H1 (cell line): ENCODE data around the gene PGM1. TPM values are rescaled to one million over a fixed set of nuclear protein-coding genes. Genes with fewer than 3 reads are reported as not detected.

Experiments used
- EP300 ChIP-seq, 2 experiments: IDR thresholded peaks; 1 replicate in 1 of 2; 2 replicates in 1 of 2; pipeline ENCODE4 v1.6.1; 2011 to 2012; ENCODE audit warnings: low read depth in 2 of 2, low read length in 2 of 2, mild to moderate bottlenecking in 2 of 2, borderline replicate concordance in 1 of 2, inconsistent platforms in 1 of 2, moderate library complexity in 1 of 2
- KDM1A ChIP-seq: fragments of 200-600, 300-600 bp; sonication (generic); IDR thresholded peaks from 2 replicates; pipeline ENCODE4 v1.7.1; 2016; ENCODE audit warnings: mild to moderate bottlenecking, low read length, borderline replicate concordance
- PHF8 ChIP-seq: fragments of 200-600 bp; sonication (generic); conservative IDR thresholded peaks from 2 replicates; pipeline ENCODE4 v1.7.1; 2012; ENCODE audit warnings: low read depth, mild to moderate bottlenecking, inconsistent platforms, low read length, moderate library complexity
- RNF2 ChIP-seq: fragments of 200-900, 300-1000 bp; sonication (generic); IDR thresholded peaks from 2 replicates; pipeline ENCODE4 v1.7.1; 2016; ENCODE audit warnings: borderline replicate concordance, low read depth, mild to moderate bottlenecking, antibody characterized with exemption, low read length; ENCODE audit not compliant: poor library complexity, severe bottlenecking; ENCODE audit errors: missing control alignments
- polyA plus RNA-seq, 7 experiments: library from polyadenylated mRNA; depleted of rRNA in 3 of 7; stranded (reverse) in 5 of 7; unstranded in 2 of 7; fragments of >200 nt in 5 of 7; fragments of 200-250 nt in 2 of 7; gene quantifications; 1 replicate in 5 of 7; 2 replicates in 1 of 7; 4 replicates in 1 of 7; pipeline versions ENCODE4 v1.2.1 to v1.2.3, GENCODE V29; 2011 to 2013; ENCODE audit warnings: missing spikeins in 2 of 7, mixed read lengths in 2 of 7
- total RNA-seq: library from RNA; stranded (reverse); fragmentation: NEBNext Ultra II Directional; extraction: Animal tissue kit (Norgen Biotek cat#: 25700); gene quantifications from 2 replicates; pipeline ENCODE4 v1.2.1, GENCODE V29; 2021

PGM1 gene
- total and polyA plus RNA-seq, 2 of the 8 experiments (the other 6 are each of a cell fraction or from before 2014, with no cell fraction given), result 33.0 to 65.4 TPM

GRCh38 chr1:63641615-63642014 is 48.4 kb downstream of the PGM1 start (continued):
- TF ChIP-seq EP300 (IDR thresholded peaks at IDR 0.05; ENCODE audit: borderline replicate concordance in 1 of 2, low read depth in 2 of 2, low read length in 2 of 2) (no peak), PHF8 (no peak), RNF2 (no peak), KDM1A (no peak)
